ENCODE data around the gene DXO. TPM values are rescaled to one million over a fixed set of nuclear protein-coding genes. Genes with fewer than 3 reads are reported as not detected.

Gene DXO
- total RNA-seq, 2 experiments from 2014 or later: 30.0 to 31.1 TPM

DNA sequence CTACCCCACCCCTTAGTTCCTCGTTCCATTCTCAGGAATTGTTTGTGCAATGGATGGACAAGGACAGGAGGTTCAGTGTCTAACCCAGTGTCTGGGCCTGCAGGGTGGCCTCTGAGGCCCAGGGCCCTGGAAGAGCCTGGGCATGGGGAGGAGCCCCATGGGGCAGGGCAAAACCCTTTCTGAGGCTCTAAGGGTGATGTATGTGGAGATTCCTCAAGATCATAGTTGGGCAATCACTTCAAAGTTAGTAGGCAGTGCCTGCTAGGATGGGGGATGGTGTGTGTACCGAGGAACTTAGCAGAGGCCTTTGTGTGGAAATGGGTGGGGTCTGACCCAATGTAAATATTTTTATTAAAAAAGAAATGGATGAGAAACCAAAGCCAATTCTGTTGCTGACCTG lies 51.1 kb downstream of the DXO start:
- no peaks in the 10 kb centered on the region for H3K27me3 Mint-ChIP-seq
- no peaks in the 10 kb centered on the region for H3K9me3 ChIP-seq (ENCODE audit: control insufficient read depth in 1 of 2, insufficient read depth in 1 of 2, low read length in 2 of 2)
- H3K9me3 Mint-ChIP-seq: no peaks in the 10 kb centered on the region
- ChIA-PET POLR2A (no interaction called here), CTCF (no interaction called here)
- no peak overlapping the region for H3K27ac ChIP-seq (ENCODE audit: low read depth in 1 of 2, low read length in 2 of 2)
- H3K36me3 ChIP-seq (ENCODE audit: insufficient read depth, low read length): no peaks in the 10 kb centered on the region
- no peak overlapping the region for H3K4me3 ChIP-seq (ENCODE audit: low read length)
- TF ChIP-seq, protein P1, sequence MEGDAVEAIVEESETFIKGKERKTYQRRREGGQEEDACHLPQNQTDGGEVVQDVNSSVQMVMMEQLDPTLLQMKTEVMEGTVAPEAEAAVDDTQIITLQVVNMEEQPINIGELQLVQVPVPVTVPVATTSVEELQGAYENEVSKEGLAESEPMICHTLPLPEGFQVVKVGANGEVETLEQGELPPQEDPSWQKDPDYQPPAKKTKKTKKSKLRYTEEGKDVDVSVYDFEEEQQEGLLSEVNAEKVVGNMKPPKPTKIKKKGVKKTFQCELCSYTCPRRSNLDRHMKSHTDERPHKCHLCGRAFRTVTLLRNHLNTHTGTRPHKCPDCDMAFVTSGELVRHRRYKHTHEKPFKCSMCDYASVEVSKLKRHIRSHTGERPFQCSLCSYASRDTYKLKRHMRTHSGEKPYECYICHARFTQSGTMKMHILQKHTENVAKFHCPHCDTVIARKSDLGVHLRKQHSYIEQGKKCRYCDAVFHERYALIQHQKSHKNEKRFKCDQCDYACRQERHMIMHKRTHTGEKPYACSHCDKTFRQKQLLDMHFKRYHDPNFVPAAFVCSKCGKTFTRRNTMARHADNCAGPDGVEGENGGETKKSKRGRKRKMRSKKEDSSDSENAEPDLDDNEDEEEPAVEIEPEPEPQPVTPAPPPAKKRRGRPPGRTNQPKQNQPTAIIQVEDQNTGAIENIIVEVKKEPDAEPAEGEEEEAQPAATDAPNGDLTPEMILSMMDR (IDR thresholded peaks at IDR 0.05): no peak
- no peak overlapping the region for H3K27ac Mint-ChIP-seq
- no peaks in the 10 kb centered on the region for H3K36me3 Mint-ChIP-seq (ENCODE audit: low read depth)
- DNase-seq (no peak), ATAC-seq (ENCODE audit: poor library complexity) (no peak)
- intact Hi-C loops (cut with DNase I, micrococcal nuclease): no loop called here
- H3K27me3 ChIP-seq (ENCODE audit: control insufficient read depth in 1 of 2, insufficient read depth in 2 of 2, low read length in 2 of 2): no peaks in the 10 kb centered on the region
- H3K4me1 ChIP-seq (ENCODE audit: insufficient read depth, low read length): no peaks in the 10 kb centered on the region
- H3K4me1 Mint-ChIP-seq (ENCODE audit: low read depth): no peaks in the 10 kb centered on the region
- H3K4me3 Mint-ChIP-seq: no peak overlapping the region

Small RNA genes within 50 kb of the gene (microRNA-seq; reads per million reads assigned to microRNA genes)
- not detected for gene MIR1236 (ENCODE audit: borderline microRNAs expressed, borderline replicate concordance)

Other genes starting within 250 kb of the DXO start
- under 1 TPM; 0.11 to 0.17 TPM for gene MPIG6B, start 248.8 kb downstream of the DXO start, total RNA-seq
- 1 to 10 TPM; 3.0 to 3.3 TPM for gene DDAH2, start 242.8 kb downstream of the DXO start, total RNA-seq
- gene CLIC1, start 235.6 kb downstream of the DXO start, total RNA-seq: 10 to 100 TPM; 61.2 to 61.5 TPM
- gene MSH5, start 232.1 kb downstream of the DXO start, total RNA-seq: 10 to 100 TPM; 13.6 to 13.7 TPM
- 1 to 10 TPM; 2.7 to 2.8 TPM for gene SAPCD1, start 209.5 kb downstream of the DXO start, total RNA-seq
- 1 to 10 TPM; 1.7 TPM for gene VWA7, start 194.8 kb downstream of the DXO start, total RNA-seq
- gene VARS1, start 176.4 kb downstream of the DXO start, total RNA-seq: 10 to 100 TPM; 43.9 to 44.2 TPM
- gene LSM2, start 165.2 kb downstream of the DXO start, total RNA-seq: 10 to 100 TPM; 12.6 to 13.7 TPM
- gene HSPA1L, start 156.9 kb downstream of the DXO start, total RNA-seq: 1 to 10 TPM; 1.7 to 1.8 TPM
- 1 to 10 TPM; 8.1 to 9.8 TPM for gene HSPA1A, start 156.6 kb downstream of the DXO start, total RNA-seq
- gene HSPA1B, start 144.4 kb downstream of the DXO start, total RNA-seq: 1 to 10 TPM; 8.3 to 9.8 TPM
- 10 to 100 TPM; 19.7 to 21.1 TPM for gene NEU1, start 109.3 kb downstream of the DXO start, total RNA-seq
- under 1 TPM in 1 of 2 experiments, not detected in 1; 0.20 TPM for gene SLC44A4, start 93.1 kb downstream of the DXO start, total RNA-seq
- 10 to 100 TPM; 36.3 to 36.6 TPM for gene EHMT2, start 74.4 kb downstream of the DXO start, total RNA-seq
- under 1 TPM; 0.28 to 0.33 TPM for gene ZBTB12, start 70.1 kb downstream of the DXO start, total RNA-seq
- 1 to 10 TPM; 1.4 to 2.3 TPM for gene C2, start 44.4 kb downstream of the DXO start, total RNA-seq
- gene CFB, start 26.0 kb downstream of the DXO start, total RNA-seq: 1 to 10 TPM; 1.5 to 2.2 TPM
- 10 to 100 TPM; 53.8 to 58.2 TPM for gene NELFE, start 13.2 kb downstream of the DXO start, total RNA-seq
- gene SKIC2, start 13.0 kb downstream of the DXO start, total RNA-seq: 100 to 1,000 TPM; 133 to 141 TPM
- gene C4A, start 9.9 kb upstream of the DXO start, total RNA-seq: 1 to 10 TPM; 4.2 TPM
- 1 to 10 TPM; 3.0 to 4.0 TPM for gene C4B, start 42.7 kb upstream of the DXO start, total RNA-seq
- gene CYP21A2, start 66.3 kb upstream of the DXO start, total RNA-seq: under 1 TPM; 0.17 to 0.36 TPM
- gene TNXB, start 137.2 kb upstream of the DXO start, total RNA-seq: 1 to 10 TPM; 8.3 to 9.0 TPM
- gene ATF6B, start 156.1 kb upstream of the DXO start, total RNA-seq: 10 to 100 TPM; 72.2 to 75.6 TPM
- under 1 TPM; 0.66 to 0.73 TPM for gene FKBPL, start 158.2 kb upstream of the DXO start, total RNA-seq
- gene PRRT1, start 179.8 kb upstream of the DXO start, total RNA-seq: 1 to 10 TPM; 2.6 to 3.2 TPM
- 1 to 10 TPM; 8.7 to 8.9 TPM for gene PPT2, start 182.0 kb upstream of the DXO start, total RNA-seq
- 10 to 100 TPM; 13.1 to 13.8 TPM for gene EGFL8, start 192.5 kb upstream of the DXO start, total RNA-seq
- 10 to 100 TPM; 13.2 to 13.3 TPM for gene AGPAT1, start 203.9 kb upstream of the DXO start, total RNA-seq
- gene RNF5, start 206.3 kb upstream of the DXO start, total RNA-seq: 1 to 10 TPM; 9.6 to 9.9 TPM
- 10 to 100 TPM; 23.5 to 27.0 TPM for gene AGER, start 212.1 kb upstream of the DXO start, total RNA-seq
- gene PBX2, start 218.1 kb upstream of the DXO start, total RNA-seq: 10 to 100 TPM; 62.0 to 65.6 TPM
- 100 to 1,000 TPM; 190 to 202 TPM for gene GPSM3, start 220.5 kb upstream of the DXO start, total RNA-seq